GM18517 (cell line): Measurements from ENCODE around the gene SPDYE18.
"Not testable (repeated sequence)": the region's sequence is repeated elsewhere in the genome, so short reads cannot be mapped to it uniquely, and the experiment has no call there.

ENCODE experiments used
- ATAC-seq: cut with Tn5 transposase; IDR thresholded peaks from one replicate; pipeline ENCODE4 v1.9.1; 2021; ENCODE audit warnings: mild to moderate bottlenecking, moderate library complexity; ENCODE audit not compliant: unreplicated experiment

Gene SPDYE18

GRCh38 chr7:77006127-77007110 lies 55.9 kb downstream of the SPDYE18 start:
- ATAC-seq = not testable (repeated sequence)

DNA sequence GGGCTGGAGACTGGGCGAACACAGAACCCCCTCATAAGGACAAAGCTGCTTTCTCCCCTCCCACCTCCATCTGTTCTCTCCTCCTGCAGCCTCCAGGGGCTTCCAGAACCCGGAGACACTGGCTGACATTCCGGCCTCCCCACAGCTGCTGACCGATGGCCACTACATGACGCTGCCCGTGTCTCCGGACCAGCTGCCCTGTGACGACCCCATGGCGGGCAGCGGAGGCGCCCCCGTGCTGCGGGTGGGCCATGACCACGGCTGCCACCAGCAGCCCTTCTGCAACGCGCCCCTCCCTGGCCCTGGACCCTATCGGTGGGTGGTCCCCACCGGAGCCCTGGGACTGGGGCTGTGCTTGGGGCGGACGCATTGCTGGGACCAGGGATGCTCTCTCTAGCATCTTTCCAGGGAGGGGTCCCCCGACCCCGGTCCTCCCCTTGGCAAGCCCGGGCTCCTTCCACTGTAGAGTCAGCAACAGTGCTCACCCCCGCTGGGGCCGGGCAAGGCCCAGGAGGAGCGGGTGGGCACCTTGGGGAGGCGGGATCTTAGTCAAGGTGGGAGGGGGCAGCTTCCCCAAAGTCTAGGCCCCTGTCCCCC lies 56.8 kb downstream of the SPDYE18 start:
- not testable (repeated sequence) for ATAC-seq

DNA sequence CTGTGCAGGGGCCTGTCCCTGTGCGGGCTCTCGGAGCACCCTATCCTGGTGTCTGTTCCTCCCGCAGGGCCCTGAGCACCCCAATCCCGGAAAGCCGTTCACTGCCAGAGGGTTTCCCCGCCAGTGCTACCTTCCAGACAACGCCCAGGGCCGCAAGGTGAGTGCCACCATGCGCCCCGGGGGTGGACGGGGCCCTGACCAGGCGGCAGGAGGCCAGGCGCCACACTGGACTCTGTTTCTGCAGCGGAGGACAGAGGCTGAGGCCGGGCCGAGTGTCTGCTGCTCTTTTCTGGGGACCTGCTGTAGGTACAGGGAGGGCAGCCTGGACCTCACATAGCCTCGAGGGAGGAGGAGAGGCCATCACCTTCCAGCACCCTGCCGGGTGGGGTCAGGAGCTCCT lies 58.2 kb downstream of the SPDYE18 start:
- ATAC-seq = not testable (repeated sequence)

DNA sequence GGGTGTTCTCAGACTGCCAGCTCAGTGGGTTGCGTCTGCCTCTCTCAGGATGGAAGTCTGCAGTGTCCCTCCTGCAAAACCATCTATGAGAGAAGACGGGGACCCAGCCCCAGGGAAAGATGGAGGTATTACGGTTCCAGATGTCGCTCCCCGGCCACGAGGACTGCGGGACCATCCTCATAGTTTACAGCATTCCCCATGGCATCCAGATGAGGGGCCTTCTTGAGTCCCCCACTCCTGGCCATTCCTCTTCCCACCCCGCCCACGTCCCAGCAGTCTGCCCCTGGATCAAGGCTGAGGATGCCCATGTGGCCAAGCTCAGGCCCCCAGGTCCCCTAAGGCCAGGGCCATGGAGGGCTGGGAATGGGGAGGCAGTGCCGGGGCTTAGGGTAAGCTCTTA lies 59.1 kb downstream of the SPDYE18 start:
- not testable (repeated sequence) for ATAC-seq

- ATAC-seq = not testable (repeated sequence)
Measured at GRCh38 chr7:77002678-77003233, 59.6 kb downstream of the SPDYE18 start.

GRCh38 chr7:77002104-77002503 lies 60.3 kb downstream of the SPDYE18 start:
- not testable (repeated sequence) for ATAC-seq
